HepG2 (cell line): ENCODE measurements around the gene ERVH48-1. TPM values are rescaled to one million over a fixed set of nuclear protein-coding genes. Genes with fewer than 3 reads are reported as not detected.

ENCODE experiments used
- CAMTA2 ChIP-seq: sonication (generic); formaldehyde crosslinking; IDR thresholded peaks from 2 replicates; pipeline ENCODE4 v1.4.0; 2020; ENCODE audit warnings: mild to moderate bottlenecking, missing genetic modification reagents, borderline replicate concordance
- JUN ChIP-seq: sonication (generic); formaldehyde crosslinking; IDR thresholded peaks from 2 replicates; pipeline ENCODE4 v1.4.0; 2020; ENCODE audit warnings: mild to moderate bottlenecking, missing genetic modification reagents
- KLF6 ChIP-seq: IDR thresholded peaks from 2 replicates; pipeline ENCODE4 v1.8.0; 2016; ENCODE audit warnings: missing biosample characterization, missing genetic modification reagents
- MTF1 ChIP-seq: sonication (generic); formaldehyde crosslinking; IDR thresholded peaks from 2 replicates; pipeline ENCODE4 v1.5.0; 2020; ENCODE audit warnings: missing genetic modification reagents
- PHB2 ChIP-seq: fragments of 450-650 bp; IDR thresholded peaks from 2 replicates; pipeline ENCODE4 v1.6.1; 2018; ENCODE audit not compliant: partially characterized antibody
- PPARG ChIP-seq: conservative IDR thresholded peaks from 2 replicates; pipeline ENCODE4 v1.6.1; 2016; ENCODE audit warnings: missing biosample characterization, missing genetic modification reagents
- REST ChIP-seq, 2 experiments: IDR thresholded peaks; 2 replicates each; pipeline ENCODE4 v1.6.1; 2011 to 2012; ENCODE audit warnings: low read length in 2 of 2, borderline replicate concordance in 1 of 2, low read depth in 1 of 2, mild to moderate bottlenecking in 1 of 2, moderate library complexity in 1 of 2
- SETDB1 ChIP-seq: sonication (generic); formaldehyde crosslinking; IDR thresholded peaks from 2 replicates; pipeline ENCODE4 v1.5.1; 2020; ENCODE audit warnings: missing genetic modification reagents, mild to moderate bottlenecking, borderline replicate concordance
- SMARCC2 ChIP-seq: fragments of 450-650 bp; IDR thresholded peaks from 2 replicates; pipeline ENCODE4 v1.6.1; 2017; ENCODE audit warnings: antibody characterized with exemption, mild to moderate bottlenecking
- SMARCE1 ChIP-seq: fragments of 450-650 bp; IDR thresholded peaks from 2 replicates; pipeline ENCODE4 v1.6.1; 2017; ENCODE audit warnings: borderline replicate concordance
- SRSF9 ChIP-seq: fragments of 200-400 bp; formaldehyde crosslinking; IDR thresholded peaks from 2 replicates; pipeline ENCODE4 v1.6.1; 2018; ENCODE audit warnings: borderline replicate concordance, mild to moderate bottlenecking, low read depth, low read length; ENCODE audit not compliant: insufficient read depth, poor library complexity, severe bottlenecking
- SYNCRIP ChIP-seq: fragments of 200-400 bp; formaldehyde crosslinking; IDR thresholded peaks from 2 replicates; pipeline ENCODE4 v1.6.1; 2018; ENCODE audit warnings: mild to moderate bottlenecking, low read depth, low read length; ENCODE audit not compliant: insufficient read depth
- TOE1 ChIP-seq: sonication (generic); formaldehyde crosslinking; IDR thresholded peaks from 2 replicates; pipeline ENCODE4 v1.4.0; 2020; ENCODE audit warnings: mild to moderate bottlenecking, missing genetic modification reagents
- ZEB1 ChIP-seq: IDR thresholded peaks from 2 replicates; pipeline ENCODE4 v1.6.1; 2012; ENCODE audit warnings: mild to moderate bottlenecking, low read depth, inconsistent platforms; ENCODE audit not compliant: insufficient replicate concordance
- ZNF235 ChIP-seq: sonication (generic); formaldehyde crosslinking; IDR thresholded peaks from 2 replicates; pipeline ENCODE4 v1.8.1; 2023; ENCODE audit warnings: mild to moderate bottlenecking, missing genetic modification reagents, borderline replicate concordance
- ZNF598 ChIP-seq: sonication (generic); formaldehyde crosslinking; IDR thresholded peaks from 2 replicates; pipeline ENCODE4 v1.5.1; 2020; ENCODE audit warnings: mild to moderate bottlenecking, missing genetic modification reagents, borderline replicate concordance
- ZNF776 ChIP-seq: sonication (generic); formaldehyde crosslinking; IDR thresholded peaks from 2 replicates; pipeline ENCODE4 v1.4.0; 2020; ENCODE audit warnings: mild to moderate bottlenecking, missing genetic modification reagents
- polyA plus RNA-seq, 8 experiments: library from polyadenylated mRNA; depleted of rRNA in 3 of 8; stranded (reverse) in 7 of 8; unstranded in 1 of 8; fragments of >200 nt; fragmentation: Illumina TruSeq in 4 of 8; extraction: Trizol in 4 of 8; gene quantifications; 2 replicates each; pipeline versions ENCODE4 v1.2.1 to v1.2.3, GENCODE V29; 2011 to 2016; ENCODE audit warnings: low read depth in 4 of 8, missing spikeins in 1 of 8, mixed read lengths in 1 of 8; ENCODE audit not compliant: insufficient read depth in 1 of 8
- total RNA-seq, 5 experiments: library from RNA; depleted of rRNA; stranded (reverse); fragments of >200 nt; fragmentation: Illumina TruSeq; extraction: Trizol; gene quantifications; 2 replicates each; pipeline ENCODE4 v1.2.3, GENCODE V29; 2016; ENCODE audit warnings: low read depth in 1 of 5
- TF ChIP-seq, protein P1 (sequence below): sonication (generic); formaldehyde crosslinking; IDR thresholded peaks from 2 replicates; pipeline ENCODE4 v1.4.0; 2020; ENCODE audit warnings: missing genetic modification reagents
- TF ChIP-seq, protein P2 (sequence below): sonication (generic); formaldehyde crosslinking; IDR thresholded peaks from 2 replicates; pipeline ENCODE4 v1.5.0; 2020; ENCODE audit warnings: mild to moderate bottlenecking, low read depth, missing genetic modification reagents, borderline replicate concordance
- TF ChIP-seq, protein P3 (sequence below): sonication (generic); formaldehyde crosslinking; IDR thresholded peaks from 2 replicates; pipeline ENCODE4 v1.4.0; 2020; ENCODE audit warnings: mild to moderate bottlenecking, missing genetic modification reagents

Gene ERVH48-1
- total and polyA plus RNA-seq, 2 of the 13 experiments (the other 11 are each of a cell fraction or from before 2014, with no cell fraction given): 1.8 TPM; not detected in 1

- TF ChIP-seq SETDB1 (CRISPR knock-in tag) (no peak), REST (IDR thresholded peaks at IDR 0.05; ENCODE audit: borderline replicate concordance in 1 of 2, low read depth in 1 of 2, low read length in 2 of 2) (no peak), KLF6 (CRISPR knock-in tag) (no peak), PHB2 (no peak), ZNF776 (CRISPR knock-in tag) (0 out of 2 replicates have a peak, but pooled peaks have one; percentile 3), PPARG (CRISPR knock-in tag) (no peak), MTF1 (no peak), ZEB1 (peak; percentile 79), SMARCC2 (no peak), SRSF9 (no peak), SYNCRIP (no peak), CAMTA2 (CRISPR knock-in tag) (0 out of 2 replicates have a peak, but pooled peaks have one; percentile 8), ZNF598 (CRISPR knock-in tag) (peak; percentile 31; the same call in 1 of the 2 replicates), ZNF235 (CRISPR knock-in tag) (0 out of 2 replicates have a peak, but pooled peaks have one; percentile 72), TOE1 (CRISPR knock-in tag) (no peak), JUN (CRISPR knock-in tag) (no peak), SMARCE1 (no peak)
- TF ChIP-seq, protein P1, sequence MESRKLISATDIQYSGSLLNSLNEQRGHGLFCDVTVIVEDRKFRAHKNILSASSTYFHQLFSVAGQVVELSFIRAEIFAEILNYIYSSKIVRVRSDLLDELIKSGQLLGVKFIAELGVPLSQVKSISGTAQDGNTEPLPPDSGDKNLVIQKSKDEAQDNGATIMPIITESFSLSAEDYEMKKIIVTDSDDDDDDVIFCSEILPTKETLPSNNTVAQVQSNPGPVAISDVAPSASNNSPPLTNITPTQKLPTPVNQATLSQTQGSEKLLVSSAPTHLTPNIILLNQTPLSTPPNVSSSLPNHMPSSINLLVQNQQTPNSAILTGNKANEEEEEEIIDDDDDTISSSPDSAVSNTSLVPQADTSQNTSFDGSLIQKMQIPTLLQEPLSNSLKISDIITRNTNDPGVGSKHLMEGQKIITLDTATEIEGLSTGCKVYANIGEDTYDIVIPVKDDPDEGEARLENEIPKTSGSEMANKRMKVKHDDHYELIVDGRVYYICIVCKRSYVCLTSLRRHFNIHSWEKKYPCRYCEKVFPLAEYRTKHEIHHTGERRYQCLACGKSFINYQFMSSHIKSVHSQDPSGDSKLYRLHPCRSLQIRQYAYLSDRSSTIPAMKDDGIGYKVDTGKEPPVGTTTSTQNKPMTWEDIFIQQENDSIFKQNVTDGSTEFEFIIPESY (CRISPR knock-in tag): no peak
- TF ChIP-seq, protein P2, sequence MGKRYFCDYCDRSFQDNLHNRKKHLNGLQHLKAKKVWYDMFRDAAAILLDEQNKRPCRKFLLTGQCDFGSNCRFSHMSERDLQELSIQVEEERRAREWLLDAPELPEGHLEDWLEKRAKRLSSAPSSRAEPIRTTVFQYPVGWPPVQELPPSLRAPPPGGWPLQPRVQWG: no peak
- TF ChIP-seq, protein P3, sequence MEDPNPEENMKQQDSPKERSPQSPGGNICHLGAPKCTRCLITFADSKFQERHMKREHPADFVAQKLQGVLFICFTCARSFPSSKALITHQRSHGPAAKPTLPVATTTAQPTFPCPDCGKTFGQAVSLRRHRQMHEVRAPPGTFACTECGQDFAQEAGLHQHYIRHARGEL (CRISPR knock-in tag): no peak
Measured at GRCh38 chr21:42973309-42973990, 48.0 kb upstream of the ERVH48-1 start (continued).
